ENCODE measurements around the gene PRAMEF33.
"Not testable (repeated sequence)": the region's sequence is repeated elsewhere in the genome, so short reads cannot be mapped to it uniquely, and the experiment has no call there.

- TF ChIP-seq, protein P1, sequence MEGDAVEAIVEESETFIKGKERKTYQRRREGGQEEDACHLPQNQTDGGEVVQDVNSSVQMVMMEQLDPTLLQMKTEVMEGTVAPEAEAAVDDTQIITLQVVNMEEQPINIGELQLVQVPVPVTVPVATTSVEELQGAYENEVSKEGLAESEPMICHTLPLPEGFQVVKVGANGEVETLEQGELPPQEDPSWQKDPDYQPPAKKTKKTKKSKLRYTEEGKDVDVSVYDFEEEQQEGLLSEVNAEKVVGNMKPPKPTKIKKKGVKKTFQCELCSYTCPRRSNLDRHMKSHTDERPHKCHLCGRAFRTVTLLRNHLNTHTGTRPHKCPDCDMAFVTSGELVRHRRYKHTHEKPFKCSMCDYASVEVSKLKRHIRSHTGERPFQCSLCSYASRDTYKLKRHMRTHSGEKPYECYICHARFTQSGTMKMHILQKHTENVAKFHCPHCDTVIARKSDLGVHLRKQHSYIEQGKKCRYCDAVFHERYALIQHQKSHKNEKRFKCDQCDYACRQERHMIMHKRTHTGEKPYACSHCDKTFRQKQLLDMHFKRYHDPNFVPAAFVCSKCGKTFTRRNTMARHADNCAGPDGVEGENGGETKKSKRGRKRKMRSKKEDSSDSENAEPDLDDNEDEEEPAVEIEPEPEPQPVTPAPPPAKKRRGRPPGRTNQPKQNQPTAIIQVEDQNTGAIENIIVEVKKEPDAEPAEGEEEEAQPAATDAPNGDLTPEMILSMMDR (IDR thresholded peaks at IDR 0.05), result not testable (repeated sequence)
- not testable (repeated sequence) for TF ChIP-seq POLR2AphosphoS5, POLR2A (IDR thresholded peaks at IDR 0.05)
Measured at GRCh38 chr1:13297216-13297931, 6.0 kb upstream of the PRAMEF33 start.
